22Rv1 (cell line): Measurements from ENCODE around the gene ALG6.

Experiments
- ZFX ChIP-seq: fragments of 450-650 bp; IDR thresholded peaks from 2 replicates; pipeline ENCODE4 v1.6.1; 2017; ENCODE audit warnings: antibody characterized with exemption, borderline replicate concordance
- TF ChIP-seq, protein P1 (sequence below): fragments of 450-650 bp; IDR thresholded peaks from 2 replicates; pipeline ENCODE4 v1.5.1; 2017; ENCODE audit warnings: mild to moderate bottlenecking

DNA sequence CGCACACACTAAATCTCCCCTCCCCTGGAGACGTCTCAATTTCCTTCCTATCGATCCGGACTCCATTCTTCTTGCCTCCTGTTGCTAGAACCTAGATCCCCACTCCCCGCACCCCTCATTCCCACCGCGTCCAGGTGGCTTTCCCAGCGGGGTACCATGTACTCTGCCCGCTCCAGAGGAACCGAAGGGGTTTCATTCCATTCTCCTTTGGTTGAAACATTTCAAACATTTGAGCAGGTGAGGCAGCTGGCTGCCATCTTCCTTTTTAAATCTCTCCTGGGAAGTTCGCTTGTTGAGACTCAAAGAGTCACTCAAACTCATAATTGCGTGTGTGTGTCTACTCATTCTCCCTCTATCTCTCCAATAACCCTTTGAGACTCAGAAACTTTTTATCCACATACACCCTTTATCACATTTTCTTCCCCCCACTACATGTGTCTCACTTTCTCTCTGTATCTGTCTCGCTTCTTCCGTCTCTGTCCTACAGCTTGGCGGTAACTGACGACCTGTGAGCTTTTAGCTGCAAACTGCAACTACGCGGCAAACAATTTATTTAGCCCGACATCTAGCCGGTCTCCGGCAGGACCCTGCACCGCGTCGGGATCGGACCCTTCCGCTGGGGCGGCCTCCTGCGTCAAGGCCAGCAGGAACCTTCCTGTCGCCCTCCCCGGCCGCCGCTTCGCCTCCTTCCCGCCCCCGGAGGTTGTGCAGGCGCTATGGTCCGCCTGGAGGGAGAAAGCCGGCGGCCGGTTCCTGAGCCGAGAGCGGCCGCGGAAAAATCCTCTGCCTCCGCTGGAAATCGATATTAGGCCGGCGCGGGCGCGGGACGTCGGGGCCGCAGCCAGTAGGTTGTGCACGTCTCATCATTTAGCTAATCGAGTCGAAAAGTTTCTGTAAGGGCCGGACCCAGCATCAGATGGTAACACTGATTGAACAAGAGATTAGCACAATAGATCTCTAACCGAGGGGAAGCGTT lies 48.1 kb upstream of the ALG6 start:
- TF ChIP-seq, protein P1, sequence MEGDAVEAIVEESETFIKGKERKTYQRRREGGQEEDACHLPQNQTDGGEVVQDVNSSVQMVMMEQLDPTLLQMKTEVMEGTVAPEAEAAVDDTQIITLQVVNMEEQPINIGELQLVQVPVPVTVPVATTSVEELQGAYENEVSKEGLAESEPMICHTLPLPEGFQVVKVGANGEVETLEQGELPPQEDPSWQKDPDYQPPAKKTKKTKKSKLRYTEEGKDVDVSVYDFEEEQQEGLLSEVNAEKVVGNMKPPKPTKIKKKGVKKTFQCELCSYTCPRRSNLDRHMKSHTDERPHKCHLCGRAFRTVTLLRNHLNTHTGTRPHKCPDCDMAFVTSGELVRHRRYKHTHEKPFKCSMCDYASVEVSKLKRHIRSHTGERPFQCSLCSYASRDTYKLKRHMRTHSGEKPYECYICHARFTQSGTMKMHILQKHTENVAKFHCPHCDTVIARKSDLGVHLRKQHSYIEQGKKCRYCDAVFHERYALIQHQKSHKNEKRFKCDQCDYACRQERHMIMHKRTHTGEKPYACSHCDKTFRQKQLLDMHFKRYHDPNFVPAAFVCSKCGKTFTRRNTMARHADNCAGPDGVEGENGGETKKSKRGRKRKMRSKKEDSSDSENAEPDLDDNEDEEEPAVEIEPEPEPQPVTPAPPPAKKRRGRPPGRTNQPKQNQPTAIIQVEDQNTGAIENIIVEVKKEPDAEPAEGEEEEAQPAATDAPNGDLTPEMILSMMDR: no peak
- TF ChIP-seq ZFX: no peak
